ENCODE results near the gene SOSTDC1.

DNA sequence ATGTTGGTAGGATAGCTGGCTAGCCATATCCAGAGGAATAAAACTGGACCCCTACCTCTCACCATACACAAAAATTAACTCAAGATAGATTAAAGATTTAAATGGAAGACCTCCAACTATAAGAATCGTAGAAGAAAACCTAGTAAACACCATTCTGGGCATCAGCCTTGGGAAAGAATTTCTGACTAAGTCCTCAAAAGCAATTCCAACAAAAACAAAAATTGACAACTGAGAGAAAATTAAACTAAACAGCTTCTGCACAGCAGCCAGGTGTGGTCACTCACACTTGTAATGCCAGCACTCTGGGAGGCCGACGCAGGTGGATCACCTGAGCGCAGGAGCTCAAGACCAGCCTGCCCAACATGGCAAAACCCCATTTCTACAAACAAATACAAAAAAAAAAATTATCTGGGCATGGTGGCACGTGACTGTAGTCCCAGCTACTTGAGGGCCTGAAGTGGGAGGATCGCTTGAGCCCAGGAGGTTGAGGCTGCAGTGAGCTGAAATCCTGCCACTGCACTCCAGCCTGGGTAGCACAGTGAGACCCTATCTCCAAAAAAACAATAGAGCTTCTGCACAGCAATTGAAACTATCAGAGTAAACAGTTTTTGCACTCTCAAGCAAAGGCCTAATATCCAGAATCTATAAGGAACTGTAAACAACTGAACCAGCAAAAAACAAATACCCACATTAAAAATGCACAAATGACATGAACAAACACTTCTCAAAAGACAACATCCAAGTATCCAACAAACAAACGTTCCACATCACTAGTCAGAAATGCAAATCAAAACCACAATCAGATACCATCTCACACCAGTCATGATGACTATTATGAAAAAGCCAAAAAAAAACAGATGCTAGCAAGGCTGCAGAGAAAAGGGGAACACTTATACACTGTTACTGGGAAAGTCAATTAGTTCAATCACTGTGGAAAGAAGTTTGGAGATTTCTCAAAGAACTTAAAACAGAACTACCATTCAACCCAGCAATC lies 49.0 kb downstream of the SOSTDC1 start:
- TF ChIP-seq RAD21 (conservative IDR thresholded peaks at IDR 0.05) = no peak
- TF ChIP-seq, protein P1, sequence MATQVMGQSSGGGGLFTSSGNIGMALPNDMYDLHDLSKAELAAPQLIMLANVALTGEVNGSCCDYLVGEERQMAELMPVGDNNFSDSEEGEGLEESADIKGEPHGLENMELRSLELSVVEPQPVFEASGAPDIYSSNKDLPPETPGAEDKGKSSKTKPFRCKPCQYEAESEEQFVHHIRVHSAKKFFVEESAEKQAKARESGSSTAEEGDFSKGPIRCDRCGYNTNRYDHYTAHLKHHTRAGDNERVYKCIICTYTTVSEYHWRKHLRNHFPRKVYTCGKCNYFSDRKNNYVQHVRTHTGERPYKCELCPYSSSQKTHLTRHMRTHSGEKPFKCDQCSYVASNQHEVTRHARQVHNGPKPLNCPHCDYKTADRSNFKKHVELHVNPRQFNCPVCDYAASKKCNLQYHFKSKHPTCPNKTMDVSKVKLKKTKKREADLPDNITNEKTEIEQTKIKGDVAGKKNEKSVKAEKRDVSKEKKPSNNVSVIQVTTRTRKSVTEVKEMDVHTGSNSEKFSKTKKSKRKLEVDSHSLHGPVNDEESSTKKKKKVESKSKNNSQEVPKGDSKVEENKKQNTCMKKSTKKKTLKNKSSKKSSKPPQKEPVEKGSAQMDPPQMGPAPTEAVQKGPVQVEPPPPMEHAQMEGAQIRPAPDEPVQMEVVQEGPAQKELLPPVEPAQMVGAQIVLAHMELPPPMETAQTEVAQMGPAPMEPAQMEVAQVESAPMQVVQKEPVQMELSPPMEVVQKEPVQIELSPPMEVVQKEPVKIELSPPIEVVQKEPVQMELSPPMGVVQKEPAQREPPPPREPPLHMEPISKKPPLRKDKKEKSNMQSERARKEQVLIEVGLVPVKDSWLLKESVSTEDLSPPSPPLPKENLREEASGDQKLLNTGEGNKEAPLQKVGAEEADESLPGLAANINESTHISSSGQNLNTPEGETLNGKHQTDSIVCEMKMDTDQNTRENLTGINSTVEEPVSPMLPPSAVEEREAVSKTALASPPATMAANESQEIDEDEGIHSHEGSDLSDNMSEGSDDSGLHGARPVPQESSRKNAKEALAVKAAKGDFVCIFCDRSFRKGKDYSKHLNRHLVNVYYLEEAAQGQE (IDR thresholded peaks at IDR 0.05; ENCODE audit: borderline replicate concordance) = no peak
- TF ChIP-seq MXI1 (conservative IDR thresholded peaks at IDR 0.05; ENCODE audit: poor library complexity, severe bottlenecking) = no peak
- no peak for TF ChIP-seq POLR2AphosphoS5 (IDR thresholded peaks at IDR 0.05)
- TF ChIP-seq, protein P2, sequence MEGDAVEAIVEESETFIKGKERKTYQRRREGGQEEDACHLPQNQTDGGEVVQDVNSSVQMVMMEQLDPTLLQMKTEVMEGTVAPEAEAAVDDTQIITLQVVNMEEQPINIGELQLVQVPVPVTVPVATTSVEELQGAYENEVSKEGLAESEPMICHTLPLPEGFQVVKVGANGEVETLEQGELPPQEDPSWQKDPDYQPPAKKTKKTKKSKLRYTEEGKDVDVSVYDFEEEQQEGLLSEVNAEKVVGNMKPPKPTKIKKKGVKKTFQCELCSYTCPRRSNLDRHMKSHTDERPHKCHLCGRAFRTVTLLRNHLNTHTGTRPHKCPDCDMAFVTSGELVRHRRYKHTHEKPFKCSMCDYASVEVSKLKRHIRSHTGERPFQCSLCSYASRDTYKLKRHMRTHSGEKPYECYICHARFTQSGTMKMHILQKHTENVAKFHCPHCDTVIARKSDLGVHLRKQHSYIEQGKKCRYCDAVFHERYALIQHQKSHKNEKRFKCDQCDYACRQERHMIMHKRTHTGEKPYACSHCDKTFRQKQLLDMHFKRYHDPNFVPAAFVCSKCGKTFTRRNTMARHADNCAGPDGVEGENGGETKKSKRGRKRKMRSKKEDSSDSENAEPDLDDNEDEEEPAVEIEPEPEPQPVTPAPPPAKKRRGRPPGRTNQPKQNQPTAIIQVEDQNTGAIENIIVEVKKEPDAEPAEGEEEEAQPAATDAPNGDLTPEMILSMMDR (IDR thresholded peaks at IDR 0.05; ENCODE audit: poor library complexity, severe bottlenecking) = no peak
- no peak for TF ChIP-seq EP300 (conservative IDR thresholded peaks at IDR 0.05; ENCODE audit: poor library complexity, severe bottlenecking)
- TF ChIP-seq EZH2 (IDR thresholded peaks at IDR 0.05; ENCODE audit: borderline replicate concordance, insufficient read depth, low read length, poor library complexity, severe bottlenecking) = no peak
- TF ChIP-seq SMC3 (conservative IDR thresholded peaks at IDR 0.05; ENCODE audit: poor library complexity) = no peak
